HCEC 1CT (cell line): ENCODE data around the gene SYTL4.

ENCODE experiments used
- DNase-seq: peaks from one replicate; pipeline ENCODE4 v3.0.0-alpha.2; 2017

The SYTL4 gene

DNA sequence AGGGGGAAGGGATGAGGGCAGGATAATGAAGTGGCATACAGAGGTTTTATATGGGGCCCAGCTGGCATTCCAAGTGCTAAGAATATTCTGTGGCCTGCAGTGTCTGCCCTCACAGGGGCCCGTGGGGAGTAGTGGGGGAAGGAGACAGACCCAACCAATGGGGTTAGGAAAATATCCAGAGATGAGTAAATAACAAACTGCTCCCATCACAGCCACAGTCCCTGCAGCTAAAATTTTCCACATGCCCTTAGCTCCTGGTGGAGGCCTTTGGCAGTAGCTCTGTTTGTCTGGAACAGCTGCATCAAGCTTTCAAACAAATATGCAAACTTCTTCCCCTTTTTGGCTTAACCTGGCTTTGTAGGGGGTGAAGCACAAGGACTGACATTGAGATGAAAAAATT lies 84.8 kb downstream of the SYTL4 start:
- DNase-seq, result peak; percentile 69

DNA sequence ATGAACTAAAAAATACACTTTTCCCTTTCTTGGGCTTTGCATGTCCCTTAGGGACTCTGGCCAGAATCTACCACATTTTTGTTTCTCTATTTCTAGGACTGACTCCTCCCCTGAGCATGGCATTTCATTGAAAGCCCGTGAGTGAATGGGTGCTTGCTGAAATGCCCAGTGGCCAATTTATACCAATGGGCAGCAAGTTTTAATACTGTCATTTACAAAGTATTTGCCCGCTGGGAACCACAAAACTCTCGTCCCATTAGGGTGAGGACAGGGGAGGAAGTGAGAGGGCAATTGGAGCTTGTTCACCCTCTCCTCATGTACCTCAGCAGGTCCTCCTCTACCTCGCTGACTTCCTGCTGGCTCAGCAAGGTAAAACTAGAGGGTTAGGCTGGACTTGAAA lies 86.8 kb downstream of the SYTL4 start:
- peak; percentile 4 for DNase-seq

DNA sequence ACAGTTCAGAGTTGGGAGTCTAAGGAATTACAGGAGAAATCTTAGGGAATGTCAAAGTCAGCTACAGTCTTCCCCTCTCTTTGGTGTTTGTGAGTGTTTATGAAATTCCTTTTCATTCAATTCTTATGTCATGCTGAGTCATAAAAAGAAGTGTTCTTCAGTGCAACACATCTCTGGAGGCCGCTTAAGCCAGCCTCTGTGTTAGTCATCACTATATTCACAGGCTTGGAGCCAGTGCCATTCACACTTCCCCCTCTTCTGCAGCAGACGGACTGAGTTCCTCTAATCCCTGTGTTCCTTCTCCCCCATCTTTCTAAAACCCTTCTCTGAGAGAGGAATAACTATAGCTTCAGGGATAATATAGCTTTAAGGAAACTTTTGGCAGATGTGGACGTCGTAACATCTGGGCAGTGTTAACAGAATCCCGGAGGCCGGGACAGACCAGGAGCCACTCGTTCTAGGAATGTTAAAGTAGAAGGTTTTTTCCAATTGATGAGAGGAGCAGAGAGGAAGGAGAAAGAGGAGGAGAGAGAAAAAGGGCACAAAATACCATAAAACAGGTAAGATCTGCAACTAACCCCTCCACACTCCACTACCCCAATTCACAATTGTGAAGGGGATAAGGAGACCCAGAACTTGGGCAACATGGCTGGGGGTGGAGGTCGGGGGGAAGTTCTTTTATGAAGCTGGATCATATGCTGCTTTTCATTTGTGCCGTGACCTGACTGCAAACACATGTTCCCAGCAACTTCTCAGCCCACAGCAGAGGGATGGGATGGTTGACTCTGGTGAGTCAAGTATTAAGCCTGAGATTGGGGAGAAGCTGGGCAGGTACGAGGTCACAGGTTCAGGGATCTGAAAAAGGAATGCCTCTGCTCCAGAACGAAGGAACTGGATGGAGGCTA lies 87.7 kb downstream of the SYTL4 start, which contains the start of gene SRPX2:
Gene SRPX2 (plus strand): TSS at position 244 of the 905 bp plus-strand sequence. CDS start 2,124 bp downstream, outside the sequence.
- peak; percentile 87 for DNase-seq

- DNase-seq, result no peak
Measured at GRCh38 chrX:100643212-100643611, 88.7 kb downstream of the SYTL4 start.

GRCh38 chrX:100642290-100642689 lies 89.6 kb downstream of the SYTL4 start:
- no peak for DNase-seq

DNA sequence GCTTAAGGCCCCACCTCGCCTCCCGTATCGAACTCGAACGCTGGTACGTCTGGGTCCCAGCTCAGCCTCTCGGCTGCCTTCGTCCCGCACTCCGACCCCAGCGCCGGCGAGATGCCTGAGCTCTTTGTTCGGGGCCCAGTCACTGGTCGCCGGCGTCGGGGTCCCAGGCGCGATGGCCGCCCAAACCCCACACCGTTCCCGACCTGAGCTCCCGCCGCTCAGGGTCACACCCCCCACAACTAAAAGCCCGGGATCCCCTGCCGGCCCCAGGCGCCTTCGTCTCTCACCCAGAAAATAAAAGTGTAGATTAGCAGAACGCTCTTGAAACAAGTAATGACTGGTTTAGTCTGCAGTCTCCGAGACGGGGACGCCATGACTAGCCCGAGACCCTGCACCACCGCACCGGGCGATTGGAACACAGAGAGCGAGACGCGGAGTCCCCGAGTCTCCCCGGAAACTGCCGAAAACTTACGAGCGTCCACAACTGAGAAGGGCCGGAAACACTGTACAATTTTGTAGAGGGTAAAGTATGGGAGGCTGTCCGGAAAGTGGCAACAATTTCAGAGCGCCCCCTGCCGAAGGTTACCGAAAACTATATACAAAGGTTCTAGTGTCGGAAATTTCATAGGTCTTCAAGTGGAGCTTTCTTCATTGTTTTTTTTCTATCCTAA lies 95.5 kb downstream of the SYTL4 start, which contains the start of gene TSPAN6:
Gene TSPAN6 (minus strand): TSS at position 486 of the 671 bp plus-strand sequence. CDS start 112 bp downstream, at position 374.
- DNase-seq, result peak; percentile 80

DNA sequence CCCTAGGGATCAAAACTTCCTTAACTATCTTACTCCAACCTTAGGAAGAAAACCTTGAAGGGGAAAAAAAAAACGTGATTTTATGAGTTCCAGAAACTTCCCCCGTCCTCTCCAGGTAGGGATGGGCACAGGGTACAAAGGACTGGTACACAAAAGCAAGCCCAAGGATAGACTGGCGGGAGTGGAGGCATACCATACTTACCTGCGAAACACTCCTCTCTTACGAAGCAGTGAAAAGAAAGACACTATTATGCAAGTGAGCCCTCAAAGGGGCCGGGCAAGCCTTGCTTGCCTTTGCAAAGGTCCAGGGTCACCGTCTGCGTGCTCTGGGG lies 96.0 kb downstream of the SYTL4 start:
- DNase-seq, result no peak

DNA sequence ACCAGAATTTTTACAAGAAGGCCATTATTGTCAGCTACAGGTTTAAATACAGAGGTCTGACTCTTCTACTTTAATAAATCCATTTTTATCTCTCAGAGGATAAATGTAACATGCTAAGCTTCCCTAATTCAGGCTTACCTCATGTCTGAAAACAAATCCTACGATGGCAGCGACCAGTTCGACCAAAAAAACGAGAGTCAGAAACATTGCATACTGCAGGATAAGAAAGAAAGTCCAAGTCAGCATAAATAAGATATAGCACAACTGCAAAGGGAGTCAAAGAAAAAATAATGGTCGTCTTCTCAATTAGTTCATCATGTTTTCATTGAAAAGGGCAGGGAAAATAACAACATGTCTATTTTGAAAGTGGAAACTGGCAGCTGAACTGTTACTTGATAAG lies 96.9 kb downstream of the SYTL4 start:
- DNase-seq, result no peak

GRCh38 chrX:100625985-100626491 lies 105.9 kb downstream of the SYTL4 start:
- no peak for DNase-seq
